Activated CD8-positive, alpha-beta memory T cell treated with anti-CD3 and anti-CD28 coated beads, Interleukin-2, amount 50 U/mL, for 4 hours (primary cell): ENCODE measurements around the gene CSH1.
"Not testable (repeated sequence)": the region's sequence is repeated elsewhere in the genome, so short reads cannot be mapped to it uniquely, and the experiment has no call there.

Source experiments
- DNase-seq: peaks from one replicate; pipeline ENCODE4 v3.0.0-alpha.2; 2020

CSH1 gene

DNA sequence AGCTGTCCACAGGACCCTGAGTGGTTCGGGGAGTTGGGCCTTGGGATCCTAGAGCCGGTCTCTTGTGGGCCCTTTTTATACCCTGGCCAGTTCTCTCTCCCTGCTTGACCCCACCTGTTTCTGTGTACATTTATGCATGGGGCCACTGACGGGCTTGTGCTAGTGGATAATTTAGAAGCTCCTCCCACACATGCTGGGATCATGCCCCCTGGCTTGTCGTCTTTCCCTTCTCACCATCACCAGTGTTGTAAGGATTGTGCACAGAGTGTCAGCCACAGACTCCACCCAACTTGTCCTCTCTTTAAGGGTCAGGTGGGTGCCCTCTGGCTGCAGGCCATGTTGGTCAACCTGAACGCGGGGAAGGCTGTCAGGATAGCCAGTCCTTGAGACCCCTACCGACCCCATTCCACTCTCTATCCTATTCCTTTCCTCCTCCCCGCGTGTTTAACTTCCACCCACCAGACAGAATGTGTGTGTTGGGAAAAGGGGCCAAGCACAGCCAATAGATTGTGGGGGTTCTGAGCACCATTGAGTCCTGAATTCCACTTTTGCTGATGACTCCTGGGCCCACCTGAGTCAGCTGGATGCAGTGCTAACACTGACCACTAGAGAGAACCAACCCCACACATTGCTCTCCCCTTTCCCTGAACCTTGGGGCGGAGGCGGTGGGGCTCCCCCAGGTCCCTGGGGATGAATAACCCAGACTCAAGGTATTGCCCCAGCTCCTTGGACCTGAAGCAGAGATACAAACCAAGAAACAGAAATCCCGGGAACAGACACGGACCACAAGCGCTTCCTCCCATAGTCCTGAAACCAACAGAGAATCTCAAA lies at the start of gene CSH1:
TSS of gene CSH1 (minus strand) at position 51 of the 831 bp plus-strand sequence. CDS start 63 bp downstream, outside the sequence.
- not testable (repeated sequence) for DNase-seq

DNA sequence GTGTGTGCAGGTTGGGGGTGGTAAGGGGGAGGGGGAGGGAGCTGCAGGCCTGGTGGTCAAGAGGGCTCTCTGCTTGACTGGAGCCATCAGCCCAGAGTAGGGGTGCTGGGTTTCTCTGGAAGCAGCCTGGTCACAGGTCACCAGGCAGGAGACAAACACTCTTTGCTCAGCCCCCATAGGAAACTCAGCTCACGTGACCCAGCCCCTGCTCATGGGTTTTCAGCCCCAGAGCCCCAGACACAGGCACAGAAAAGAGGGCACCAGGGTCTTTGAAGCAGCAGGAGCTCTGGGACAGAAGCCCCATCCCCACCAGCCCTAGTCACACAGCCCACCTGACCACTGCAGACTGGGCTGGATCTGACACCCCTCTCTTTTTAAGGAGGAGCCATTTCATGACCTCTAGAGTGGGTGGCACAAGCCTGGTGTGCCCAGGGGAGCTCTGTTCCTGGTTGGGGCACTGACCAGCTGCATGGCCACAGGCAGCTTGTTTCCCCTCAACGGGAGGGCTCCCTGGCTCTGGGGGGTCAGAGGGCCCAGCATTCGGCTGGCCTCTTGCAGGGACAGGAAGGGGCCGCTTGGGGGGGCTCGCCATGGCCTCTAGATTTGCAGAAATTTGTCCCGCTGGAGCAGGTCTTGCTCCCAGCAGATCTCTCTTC lies 49.5 kb upstream of the CSH1 start:
- DNase-seq = peak; percentile 31

DNA sequence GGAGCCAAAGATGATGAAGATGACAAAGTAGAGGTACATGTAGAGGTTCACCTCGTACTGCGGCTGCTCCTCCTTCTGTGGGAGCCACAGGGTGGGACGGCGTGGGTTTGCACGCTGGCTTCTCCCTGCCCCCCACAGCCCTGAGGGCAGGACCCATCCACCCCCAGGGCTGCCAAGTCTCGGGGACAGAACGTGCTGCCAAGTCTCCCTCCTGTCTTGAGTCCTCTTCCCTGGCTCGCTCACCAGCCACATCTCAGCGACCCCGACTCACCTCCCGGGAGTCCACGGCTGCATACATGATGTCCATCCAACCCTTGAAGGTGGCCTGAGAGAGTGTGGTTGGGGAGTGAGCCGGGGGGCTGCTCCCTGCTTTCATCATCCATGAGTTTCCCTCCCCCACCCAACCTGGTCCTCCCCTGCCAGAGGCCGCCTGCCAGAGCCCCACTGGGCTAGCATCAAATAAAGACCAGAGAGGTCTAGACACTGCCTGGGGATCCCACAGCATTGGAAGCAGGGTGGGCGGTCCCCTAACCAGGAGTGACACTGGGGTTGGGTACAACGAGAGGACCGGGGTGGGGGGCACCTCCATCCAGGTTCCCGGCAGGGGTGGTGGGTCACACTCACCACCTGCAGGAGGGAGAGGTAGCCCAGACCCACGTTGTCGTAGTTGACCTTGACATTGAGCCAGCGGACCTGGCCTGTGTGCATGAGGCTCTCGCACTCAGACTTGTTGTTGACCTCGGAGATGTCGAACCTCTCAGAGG lies 48.5 kb upstream of the CSH1 start:
- DNase-seq = no peak

DNA sequence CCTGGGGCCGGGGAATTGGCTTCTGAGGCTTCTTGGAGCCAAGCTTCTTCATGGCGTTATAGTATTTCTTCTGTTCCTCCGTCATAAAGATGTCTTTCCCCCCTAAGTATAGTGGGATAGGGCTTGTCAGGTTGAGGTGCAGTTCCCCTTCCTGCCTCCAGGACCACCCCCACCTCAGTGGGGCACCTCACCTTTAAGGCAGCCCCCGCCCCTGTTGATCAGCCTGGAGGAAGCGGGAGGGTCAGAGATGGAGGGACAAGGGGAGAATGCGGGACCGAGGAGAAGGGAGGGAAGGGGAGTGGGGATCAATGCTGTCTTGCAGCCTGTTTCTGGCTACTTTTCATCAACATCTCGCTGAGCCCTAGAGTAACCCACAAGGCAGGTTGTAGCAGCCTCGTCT lies 47.4 kb upstream of the CSH1 start:
- no peak for DNase-seq

- DNase-seq = no peak
Observed at GRCh38 chr17:63942309-63942985, 46.1 kb upstream of the CSH1 start.

GRCh38 chr17:63941751-63942150 lies 45.4 kb upstream of the CSH1 start:
- no peak for DNase-seq

- no peak for DNase-seq
Observed at GRCh38 chr17:63941162-63941561, 44.8 kb upstream of the CSH1 start.

GRCh38 chr17:63940584-63940983 lies 44.2 kb upstream of the CSH1 start:
- no peak for DNase-seq

DNA sequence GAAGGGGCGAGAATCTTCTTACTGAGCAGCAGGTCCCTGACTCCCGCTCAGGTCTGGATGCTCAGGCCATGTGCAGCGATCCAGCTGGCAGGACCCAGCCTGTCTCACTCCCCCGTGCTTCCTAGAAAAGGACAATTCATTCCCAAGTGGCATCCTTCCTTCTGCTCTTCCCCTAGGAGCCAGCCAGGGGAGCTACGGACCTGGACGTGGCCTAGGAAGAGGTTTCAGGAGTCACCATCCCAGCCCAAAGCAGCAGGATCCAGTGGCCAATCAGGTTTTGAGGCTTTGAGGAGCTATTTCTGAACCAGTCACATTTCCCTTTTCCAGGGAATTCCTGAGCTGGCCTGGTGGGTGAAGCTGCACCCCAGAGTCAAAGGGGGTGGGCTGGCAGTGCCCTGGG lies 43.5 kb upstream of the CSH1 start:
- DNase-seq = no peak

DNA sequence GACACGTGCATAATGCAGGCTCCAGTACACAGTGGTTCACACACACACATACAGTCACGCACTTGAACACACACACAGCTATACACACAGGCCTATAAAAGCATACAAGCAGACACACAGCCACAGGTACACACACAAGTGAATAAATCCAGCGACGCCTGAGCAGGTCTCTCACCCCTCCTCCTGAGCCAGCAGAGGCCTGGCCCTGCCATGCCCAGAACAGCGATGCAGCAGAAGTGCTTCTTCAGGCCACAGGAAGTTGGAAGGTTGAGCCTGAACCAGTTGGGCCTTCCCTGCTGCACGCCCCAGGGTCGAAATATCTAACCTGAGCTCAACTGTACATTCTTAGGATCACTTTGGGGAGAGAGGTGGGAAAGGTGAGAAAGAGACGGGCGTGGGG lies 43.0 kb upstream of the CSH1 start:
- DNase-seq = no peak

DNA sequence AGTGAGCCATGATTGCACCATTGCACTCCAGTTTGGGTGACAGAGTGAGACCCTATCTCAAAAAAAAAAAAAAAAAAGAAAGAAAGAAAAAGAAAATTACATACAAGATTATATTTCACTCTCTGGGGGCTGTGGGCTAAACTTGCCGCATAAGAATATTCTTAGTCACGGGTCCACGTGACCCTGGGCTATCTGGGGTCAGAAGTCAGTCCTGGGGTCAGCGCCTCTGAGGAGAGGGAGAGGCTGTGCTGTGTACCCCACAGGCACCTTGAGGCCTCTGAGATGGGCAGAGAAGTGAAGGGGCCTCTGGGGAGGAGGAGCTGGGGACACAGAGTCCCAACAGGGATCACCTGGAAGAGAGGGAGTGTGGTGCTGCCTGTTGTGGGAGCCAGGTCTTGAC lies 41.5 kb upstream of the CSH1 start:
- DNase-seq = no peak

GRCh38 chr17:63937319-63937718 lies 40.9 kb upstream of the CSH1 start:
- DNase-seq = no peak

- DNase-seq = no peak
Observed at GRCh38 chr17:63934183-63935112, 38.1 kb upstream of the CSH1 start.

GRCh38 chr17:63933598-63933997 lies 37.2 kb upstream of the CSH1 start:
- DNase-seq = no peak

GRCh38 chr17:63932721-63933120 lies 36.3 kb upstream of the CSH1 start:
- DNase-seq = no peak

- DNase-seq = no peak
Observed at GRCh38 chr17:63931981-63932561, 35.7 kb upstream of the CSH1 start, which contains the start of gene CD79B. CD79B (minus strand) TSS chr17:63932331; CDS start chr17:63932261, 70 bp downstream.

DNA sequence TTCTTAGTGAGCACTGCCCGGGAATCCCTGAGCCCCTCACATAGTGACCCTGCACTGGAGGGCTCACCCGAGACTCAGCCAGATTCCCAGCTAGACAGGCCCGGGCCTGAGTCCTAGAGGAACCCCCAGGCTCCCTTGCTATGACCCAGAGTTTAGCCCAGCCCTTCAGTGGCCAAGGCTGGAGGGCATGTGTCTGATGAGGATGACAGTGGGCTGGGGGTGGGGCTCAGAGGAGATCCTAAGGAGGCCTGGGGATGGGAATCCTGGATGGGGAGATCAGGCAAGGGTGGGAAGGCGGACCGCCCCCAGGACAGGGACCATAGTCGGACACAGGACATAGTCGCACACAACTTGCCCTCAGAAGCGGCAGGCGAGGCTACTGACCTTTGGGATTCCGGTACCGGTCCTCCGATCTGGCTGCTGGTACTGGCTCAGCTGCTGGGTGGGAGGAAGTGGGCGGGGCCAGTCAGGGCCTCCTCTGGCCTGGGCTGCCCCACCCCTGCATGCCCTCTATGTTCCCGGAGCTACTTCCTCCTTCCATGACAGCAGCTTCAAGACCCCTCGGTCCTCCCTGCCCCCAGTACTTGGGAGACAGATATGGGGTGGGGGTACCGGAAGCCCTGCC lies 34.7 kb upstream of the CSH1 start:
- DNase-seq = peak; percentile 59

DNA sequence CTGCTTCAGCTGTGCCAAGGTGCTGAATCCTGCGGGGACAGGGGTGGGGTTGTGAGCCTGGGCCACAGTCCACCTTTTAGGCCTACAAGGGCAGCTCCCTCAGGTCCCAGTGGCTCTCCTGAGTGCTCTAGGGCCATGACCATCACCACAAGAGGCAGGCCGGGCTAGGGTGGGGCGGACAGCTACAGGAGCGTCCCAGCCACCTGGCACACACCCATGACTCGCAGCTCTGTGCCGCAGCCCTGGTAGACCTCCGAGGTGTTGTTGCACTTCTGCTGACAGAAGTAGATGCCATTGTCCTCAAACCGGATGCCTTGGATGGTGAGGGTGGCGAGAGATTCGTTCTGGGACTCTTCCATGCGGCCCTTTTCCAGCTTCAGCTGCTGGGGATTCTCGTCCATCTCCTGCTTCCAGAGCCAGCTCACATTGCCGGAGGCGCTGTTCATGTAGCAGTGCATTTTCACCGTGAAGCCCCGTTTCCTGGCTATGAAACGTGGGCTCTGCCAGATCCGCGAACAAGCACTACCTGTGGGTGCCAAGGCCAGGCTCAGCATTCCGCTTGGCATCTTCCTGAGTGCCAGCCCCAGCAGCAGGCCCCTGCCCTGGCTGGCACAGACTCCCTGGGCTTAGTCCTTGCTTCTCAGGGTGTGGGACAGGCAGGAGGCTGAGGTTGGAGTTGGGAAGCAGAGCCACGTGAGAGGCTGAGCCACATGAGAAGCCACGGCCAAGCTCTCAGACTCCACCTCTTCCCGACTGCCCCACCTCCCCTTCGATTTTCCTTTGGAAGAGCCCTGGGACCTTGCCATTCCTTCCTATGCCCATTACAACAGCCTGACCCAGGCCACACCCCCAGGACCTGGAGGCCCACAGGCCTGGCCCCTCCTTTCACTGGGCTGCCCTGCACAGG lies 33.7 kb upstream of the CSH1 start:
- no peak for DNase-seq

GRCh38 chr17:63928966-63929695 lies 32.8 kb upstream of the CSH1 start:
- no peak for DNase-seq
